ENCODE results near the gene PGBD4.
"Not testable (repeated sequence)": the region's sequence is repeated elsewhere in the genome, so short reads cannot be mapped to it uniquely, and the experiment has no call there.

The PGBD4 gene

GRCh38 chr15:34114215-34114614, 12.3 kb downstream of the PGBD4 start:
- no peaks in the 10 kb centered on the region for H3K27me3 ChIP-seq (replicated peaks; ENCODE audit: control insufficient read depth, insufficient read depth, low read length)
- TF ChIP-seq CTCF (IDR thresholded peaks at IDR 0.05; ENCODE audit: insufficient read depth, low read length, poor library complexity, severe bottlenecking): no peak
- no peak for DNase-seq (ENCODE audit: extremely low read depth, insufficient read length)
- no peak overlapping the region for H3K4me3 ChIP-seq (replicated peaks; ENCODE audit: low read depth, low read length)
- no peaks in the 10 kb centered on the region for H3K36me3 ChIP-seq (ENCODE audit: control insufficient read depth, insufficient read depth, low read length)

- Histone ChIP-seq H3K36me3 (ENCODE audit: control insufficient read depth, insufficient read depth, low read length) (no peaks in the 10 kb centered on the region), H3K27me3 (replicated peaks; ENCODE audit: control insufficient read depth, insufficient read depth, low read length) (no peaks in the 10 kb centered on the region), H3K4me3 (replicated peaks; ENCODE audit: low read depth, low read length) (no peak overlapping the region)
- TF ChIP-seq CTCF (IDR thresholded peaks at IDR 0.05; ENCODE audit: insufficient read depth, low read length, poor library complexity, severe bottlenecking): no peak
- DNase-seq (ENCODE audit: extremely low read depth, insufficient read length): no peak
These were observed 12.9 kb downstream of the PGBD4 start for GRCh38 chr15:34114739-34115138.

GRCh38 chr15:34116620-34117019, 14.7 kb downstream of the PGBD4 start:
- Histone ChIP-seq H3K36me3 (ENCODE audit: control insufficient read depth, insufficient read depth, low read length) (no peaks in the 10 kb centered on the region), H3K4me3 (replicated peaks; ENCODE audit: low read depth, low read length) (no peak overlapping the region), H3K27me3 (replicated peaks; ENCODE audit: control insufficient read depth, insufficient read depth, low read length) (no peaks in the 10 kb centered on the region)
- TF ChIP-seq CTCF (IDR thresholded peaks at IDR 0.05; ENCODE audit: insufficient read depth, low read length, poor library complexity, severe bottlenecking): no peak
- DNase-seq (ENCODE audit: extremely low read depth, insufficient read length): no peak

GRCh38 chr15:34119291-34119690, 17.4 kb downstream of the PGBD4 start:
- no peak for TF ChIP-seq CTCF (IDR thresholded peaks at IDR 0.05; ENCODE audit: insufficient read depth, low read length, poor library complexity, severe bottlenecking)
- DNase-seq (ENCODE audit: extremely low read depth, insufficient read length): no peak
- Histone ChIP-seq H3K36me3 (ENCODE audit: control insufficient read depth, insufficient read depth, low read length) (no peaks in the 10 kb centered on the region), H3K27me3 (replicated peaks; ENCODE audit: control insufficient read depth, insufficient read depth, low read length) (no peaks in the 10 kb centered on the region), H3K4me3 (replicated peaks; ENCODE audit: low read depth, low read length) (no peak overlapping the region)

- H3K4me3 ChIP-seq (replicated peaks; ENCODE audit: low read depth, low read length); H3K27me3 ChIP-seq (replicated peaks; ENCODE audit: control insufficient read depth, insufficient read depth, low read length): not testable (repeated sequence)
These were observed 18.5 kb downstream of the PGBD4 start for GRCh38 chr15:34120420-34120819.

GRCh38 chr15:34121786-34122185, 19.9 kb downstream of the PGBD4 start:
- H3K27me3 ChIP-seq (replicated peaks; ENCODE audit: control insufficient read depth, insufficient read depth, low read length); H3K4me3 ChIP-seq (replicated peaks; ENCODE audit: low read depth, low read length); H3K36me3 ChIP-seq (ENCODE audit: control insufficient read depth, insufficient read depth, low read length); DNase-seq (ENCODE audit: extremely low read depth, insufficient read length): not testable (repeated sequence)

More at GRCh38 chr15:34120420-34120819, 18.5 kb downstream of the PGBD4 start:
- DNase-seq (ENCODE audit: extremely low read depth, insufficient read length); H3K36me3 ChIP-seq (ENCODE audit: control insufficient read depth, insufficient read depth, low read length): not testable (repeated sequence)

- Histone ChIP-seq H3K4me3 (replicated peaks; ENCODE audit: low read depth, low read length) (no peak overlapping the region), H3K36me3 (ENCODE audit: control insufficient read depth, insufficient read depth, low read length) (no peaks in the 10 kb centered on the region), H3K27me3 (replicated peaks; ENCODE audit: control insufficient read depth, insufficient read depth, low read length) (no peaks in the 10 kb centered on the region)
- DNase-seq (ENCODE audit: extremely low read depth, insufficient read length): peak; percentile 53
- TF ChIP-seq CTCF (IDR thresholded peaks at IDR 0.05; ENCODE audit: insufficient read depth, low read length, poor library complexity, severe bottlenecking): no peak
These were observed 20.9 kb downstream of the PGBD4 start for GRCh38 chr15:34122771-34123183.
